C1 segment of cervical spinal cord (tissue), 14 donors: ENCODE results near the gene MTA3.

ENCODE experiments used
- DNase-seq, 14 donors: peaks; one replicate each; lab custom pipeline; 2025; lab: John Stamatoyannopoulos, UW

Gene MTA3

DNA sequence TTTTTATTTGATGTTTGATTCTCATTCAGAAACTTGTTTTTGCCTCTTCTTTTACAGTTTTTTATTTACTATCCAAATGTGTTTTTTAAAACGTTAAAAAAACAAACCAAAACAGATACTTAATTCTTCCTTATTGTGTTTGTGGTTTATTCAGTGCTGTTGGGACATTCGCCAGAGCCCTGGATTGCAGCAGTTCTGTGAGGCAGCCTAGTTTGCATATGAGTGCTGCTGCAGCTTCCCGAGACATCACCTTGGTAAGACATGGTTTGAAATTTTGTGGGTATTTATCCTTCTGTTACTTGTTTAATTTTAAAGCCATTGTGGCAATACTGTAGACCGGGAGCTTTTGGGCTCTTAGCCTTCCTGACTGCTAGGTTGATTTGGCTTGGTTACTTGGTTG lies 91.2 kb downstream of the MTA3 start:
- DNase-seq = peak in 5 of 14 donors; percentile 3 to 7 (median 6)

DNA sequence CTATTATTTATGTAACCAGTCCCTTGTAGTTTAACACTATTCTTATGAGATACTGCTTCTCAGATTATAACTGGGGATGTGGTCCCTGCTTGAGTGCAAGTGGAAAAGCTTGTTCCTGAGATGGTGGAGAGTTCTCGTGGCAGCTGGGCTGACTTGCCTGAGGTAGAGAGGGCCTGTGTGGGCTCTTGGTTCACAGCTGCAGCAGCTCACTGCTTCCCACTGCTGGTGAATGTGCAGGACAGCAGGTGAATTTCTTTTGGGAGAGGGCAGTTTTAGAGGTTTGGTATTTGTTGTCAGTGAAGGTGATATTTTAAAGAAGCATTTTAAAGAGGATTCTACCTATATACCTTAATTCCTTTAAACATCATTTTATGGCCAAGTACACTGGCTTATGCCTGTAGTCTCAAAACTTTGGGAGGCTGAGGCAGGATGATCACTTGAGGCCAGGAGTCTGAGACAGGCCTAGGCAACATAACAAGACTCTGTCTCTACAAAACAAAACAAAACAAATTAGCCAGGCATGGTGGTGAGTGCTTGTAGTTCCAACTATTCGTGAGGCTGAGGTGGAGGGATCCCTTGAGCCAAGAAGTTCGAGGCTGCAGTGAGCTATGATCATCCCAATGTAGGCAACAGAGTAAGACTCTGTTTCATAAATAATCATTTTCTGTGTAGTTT lies 94.8 kb downstream of the MTA3 start:
- DNase-seq = peak in 10 of 14 donors; percentile 11 to 57 (median 28)

- DNase-seq = no peak
Observed at GRCh38 chr2:42663828-42664227, 95.4 kb downstream of the MTA3 start.

GRCh38 chr2:42673989-42674579 lies 105.7 kb downstream of the MTA3 start:
- DNase-seq = no peak

GRCh38 chr2:42675815-42676214 lies 107.4 kb downstream of the MTA3 start:
- DNase-seq = no peak

- no peak for DNase-seq
Observed at GRCh38 chr2:42685303-42685702, 116.9 kb downstream of the MTA3 start.

DNA sequence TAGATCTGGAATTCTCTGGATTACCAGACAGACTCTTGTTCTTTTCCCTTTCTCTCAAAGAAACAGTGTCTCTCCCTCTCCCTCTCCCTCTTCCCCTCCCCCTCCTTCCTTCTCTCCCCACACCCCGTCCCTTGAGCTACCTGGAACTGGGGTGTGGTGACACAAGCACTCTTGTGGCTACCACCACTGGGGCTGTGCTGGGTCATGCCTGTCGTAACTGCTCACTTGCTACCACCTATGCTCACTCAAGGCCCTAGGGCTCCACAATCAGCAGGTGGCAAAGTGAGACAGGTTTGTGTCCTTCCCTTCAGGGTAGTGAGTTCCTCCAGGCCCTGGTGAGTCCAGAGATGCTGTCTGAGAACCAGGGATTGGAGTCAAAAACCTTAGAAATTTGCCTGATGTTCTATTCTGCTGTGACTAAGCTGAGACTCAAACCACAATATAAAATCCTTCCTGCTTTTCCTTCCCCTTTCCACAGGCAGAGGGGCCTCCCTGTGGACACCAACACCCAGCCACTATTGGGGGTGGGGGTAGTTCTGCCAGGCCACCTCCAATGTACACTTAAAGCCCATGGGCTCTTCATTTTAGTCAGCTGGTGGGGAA lies 124.7 kb downstream of the MTA3 start:
- DNase-seq = no peak

DNA sequence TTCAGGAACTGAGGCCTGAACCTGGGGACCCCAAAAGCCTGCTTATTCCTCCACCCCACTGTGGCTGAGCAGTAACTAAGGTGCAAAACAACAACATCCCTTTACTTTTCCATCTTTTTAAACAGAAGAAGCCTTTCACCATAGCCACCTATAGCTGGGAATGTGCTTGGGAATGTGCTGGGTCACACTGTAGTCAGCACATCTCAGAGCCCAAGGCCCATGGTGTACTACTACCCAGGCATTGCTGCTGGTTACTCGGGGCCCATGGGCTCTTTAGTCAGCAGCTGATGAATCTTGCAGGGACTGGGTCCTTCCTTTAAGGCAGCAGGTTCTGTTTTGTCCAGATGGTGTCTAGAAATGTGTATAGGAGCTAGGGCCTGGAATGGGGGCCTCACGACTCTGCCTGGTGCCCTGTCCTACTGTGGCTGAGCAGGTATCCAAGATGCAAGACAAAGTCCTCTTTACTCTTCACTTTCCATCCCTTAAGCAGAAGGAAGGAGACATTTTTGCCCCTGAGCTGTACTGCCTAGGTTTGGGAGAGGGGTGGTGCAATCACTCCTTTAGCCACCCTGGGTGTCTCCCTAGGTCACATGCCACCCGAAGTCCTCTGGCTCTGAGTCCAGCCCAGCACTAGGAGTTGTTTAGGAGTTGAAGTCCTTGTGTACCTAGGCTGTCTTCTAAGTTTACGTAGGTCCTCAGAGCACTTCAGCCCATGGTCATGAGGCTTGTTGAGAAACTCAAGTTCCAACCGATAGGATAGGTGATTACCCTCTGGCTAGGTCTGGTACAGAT lies 125.5 kb downstream of the MTA3 start:
- DNase-seq = no peak

- DNase-seq = no peak
Observed at GRCh38 chr2:42696987-42697386, 128.6 kb downstream of the MTA3 start.

- DNase-seq = no peak
Observed at GRCh38 chr2:42698940-42699339, 130.5 kb downstream of the MTA3 start.

DNA sequence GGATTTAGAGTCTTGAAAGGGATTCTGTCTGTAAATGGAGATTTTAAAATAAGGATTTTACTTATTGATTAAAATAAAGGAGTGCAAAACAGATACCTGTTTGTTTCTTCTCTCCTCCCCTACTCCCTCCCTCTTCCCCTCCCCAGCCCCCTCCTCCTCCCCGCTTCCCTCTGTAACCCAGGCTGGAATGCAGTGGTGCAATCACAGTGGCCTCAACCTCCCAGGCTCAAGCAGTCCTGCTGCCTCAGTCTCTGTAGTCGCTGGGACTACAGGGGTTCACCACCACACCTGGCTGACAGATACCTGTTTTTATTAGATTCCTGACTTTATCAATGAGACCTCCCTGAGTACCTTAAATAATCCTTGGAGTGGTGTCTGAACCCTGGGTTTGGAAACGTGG lies 138.4 kb downstream of the MTA3 start:
- DNase-seq = no peak

- DNase-seq = no peak
Observed at GRCh38 chr2:42708179-42708578, 139.7 kb downstream of the MTA3 start.

- no peak for DNase-seq
Observed at GRCh38 chr2:42711896-42712295, 143.5 kb downstream of the MTA3 start.

DNA sequence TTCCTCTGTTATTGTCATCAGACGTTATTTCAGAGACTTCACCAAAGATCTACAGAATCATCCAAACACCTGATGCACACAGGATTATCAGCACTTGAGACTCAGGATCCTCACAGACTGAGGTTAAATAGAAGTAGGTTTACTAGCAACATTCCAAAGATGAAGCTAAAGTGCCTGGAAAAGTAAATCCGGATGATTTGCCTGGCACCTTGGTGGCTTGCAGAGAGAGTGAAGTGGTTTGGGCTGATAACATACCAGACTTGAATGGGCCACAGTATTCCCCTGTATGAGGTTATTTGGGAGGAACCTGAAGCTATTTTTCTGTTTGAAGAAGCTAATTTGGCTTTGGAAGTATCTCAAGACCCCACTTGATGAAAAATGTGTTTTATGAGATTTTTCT lies 144.5 kb downstream of the MTA3 start:
- no peak for DNase-seq

GRCh38 chr2:42713920-42714319 lies 145.5 kb downstream of the MTA3 start:
- no peak for DNase-seq

DNA sequence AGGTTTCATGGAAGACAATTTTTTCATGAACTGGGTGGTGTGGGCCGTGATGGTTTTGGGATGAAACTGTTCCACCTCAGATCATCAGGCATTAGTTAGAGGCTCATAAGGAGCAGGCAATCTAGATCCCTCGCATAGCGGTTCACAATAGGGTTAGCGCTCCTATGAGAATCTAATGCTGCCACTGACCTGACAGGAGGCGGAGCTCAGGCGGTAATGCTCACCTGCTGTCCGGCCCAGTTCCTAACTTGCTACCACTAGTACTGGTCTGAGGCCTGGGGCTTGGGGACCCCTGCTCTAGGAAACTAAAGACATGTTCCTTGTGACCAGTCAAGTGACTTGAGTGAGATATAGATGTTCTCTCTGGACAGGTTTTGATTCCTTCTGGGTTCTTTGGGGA lies 146.3 kb downstream of the MTA3 start:
- DNase-seq = no peak

DNA sequence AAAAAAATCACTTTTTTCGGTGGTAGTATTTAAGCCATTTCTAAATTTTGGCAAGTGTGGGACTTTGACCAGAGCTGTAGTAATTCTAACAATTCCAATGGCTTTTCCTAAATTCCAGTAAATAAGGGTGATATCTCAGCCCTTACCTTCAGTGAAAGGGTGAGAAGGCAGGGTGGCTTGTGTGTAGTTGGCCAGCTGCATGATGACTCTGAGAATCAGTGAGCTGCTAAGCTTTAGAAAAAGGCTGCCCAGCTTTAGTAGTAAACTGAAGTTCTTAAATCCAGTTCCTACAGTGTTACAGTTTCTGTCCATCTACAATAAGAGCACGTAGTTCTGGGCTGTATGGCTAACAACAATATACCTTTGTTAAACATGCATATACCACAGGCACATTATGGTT lies 153.5 kb downstream of the MTA3 start:
- DNase-seq = no peak

- DNase-seq = peak in 4 of 14 donors; percentile 3 to 30 (median 16)
Observed at GRCh38 chr2:42722320-42723190, 154.1 kb downstream of the MTA3 start.

DNA sequence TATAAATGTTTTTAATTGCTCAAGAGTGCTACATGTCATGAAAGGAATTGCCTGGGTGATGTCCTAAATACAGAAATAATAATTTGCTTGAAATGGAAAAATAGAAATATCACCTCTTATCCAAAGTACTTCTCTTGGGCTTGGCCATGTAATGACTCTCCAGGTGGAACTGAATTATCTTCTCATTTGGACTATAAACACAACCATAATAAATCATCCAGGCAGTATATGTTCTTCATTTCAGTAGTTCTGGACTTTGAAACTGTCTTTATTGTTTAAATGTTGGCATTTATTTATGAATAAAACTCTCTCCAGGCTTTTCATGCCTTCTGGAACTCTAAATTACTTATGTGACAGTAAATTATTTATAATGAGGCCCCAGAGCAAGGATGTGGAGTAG lies 155.0 kb downstream of the MTA3 start:
- no peak for DNase-seq

DNA sequence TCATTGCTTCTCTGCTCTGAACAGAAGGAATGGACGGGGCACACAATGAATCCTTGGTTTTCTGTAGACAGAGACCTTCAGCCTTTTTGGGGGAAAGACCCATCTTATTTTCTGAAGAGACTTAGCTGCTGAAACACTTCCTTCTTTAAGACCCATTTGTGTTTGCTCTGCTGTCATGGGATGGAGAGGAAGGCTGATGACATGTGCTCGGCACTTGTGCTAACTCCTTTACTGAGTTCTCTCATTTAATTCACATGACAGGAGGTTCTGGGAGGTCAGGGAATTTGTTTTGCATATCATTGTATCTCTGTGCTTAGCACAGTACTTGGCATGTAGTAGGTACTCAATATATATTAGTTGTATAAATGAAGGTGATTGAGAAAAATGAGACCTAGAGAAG lies 156.5 kb downstream of the MTA3 start:
- DNase-seq = no peak

- no peak for DNase-seq
Observed at GRCh38 chr2:42725657-42726056, 157.2 kb downstream of the MTA3 start.
